Hematopoietic multipotent progenitor cell treated with erythropoietin and hydrocortisone succinate and interleukin-3 and kit ligand, for 8 days (in vitro differentiated cells): ENCODE data around the gene SPACA1.
"Not testable (repeated sequence)": the region's sequence is repeated elsewhere in the genome, so short reads cannot be mapped to it uniquely, and the experiment has no call there.

ENCODE experiments used
- DNase-seq: peaks from one replicate; pipeline ENCODE4 v3.0.0-alpha.2; 2015

SPACA1 gene, protein sequence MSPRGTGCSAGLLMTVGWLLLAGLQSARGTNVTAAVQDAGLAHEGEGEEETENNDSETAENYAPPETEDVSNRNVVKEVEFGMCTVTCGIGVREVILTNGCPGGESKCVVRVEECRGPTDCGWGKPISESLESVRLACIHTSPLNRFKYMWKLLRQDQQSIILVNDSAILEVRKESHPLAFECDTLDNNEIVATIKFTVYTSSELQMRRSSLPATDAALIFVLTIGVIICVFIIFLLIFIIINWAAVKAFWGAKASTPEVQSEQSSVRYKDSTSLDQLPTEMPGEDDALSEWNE

GRCh38 chr6:88047510-88048150, at the start of gene SPACA1:
TSS of gene SPACA1 (plus strand) at chr6:88047841. CDS start at chr6:88047906, 65 bp downstream.
- DNase-seq = no peak

GRCh38 chr6:88000713-88001112, 46.9 kb upstream of the SPACA1 start:
- DNase-seq = no peak

DNA sequence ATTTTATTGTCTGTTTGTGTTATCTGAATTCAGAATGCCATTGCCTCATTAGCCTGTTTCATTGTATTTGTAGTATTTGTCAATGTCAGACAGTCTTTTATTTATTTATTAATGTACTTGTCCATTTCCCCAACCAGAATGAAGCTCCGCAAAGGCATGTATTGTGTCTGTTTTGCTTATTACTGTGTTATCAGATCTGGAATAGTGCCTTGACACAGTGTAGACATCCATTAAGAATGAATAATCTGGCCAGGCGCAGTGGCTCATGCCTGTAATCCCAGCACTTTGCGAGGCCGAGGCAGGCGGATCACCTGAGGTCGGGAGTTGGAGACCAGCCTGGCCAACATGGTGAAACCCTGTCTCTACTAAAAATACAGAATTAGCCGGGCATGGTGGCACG, 46.4 kb upstream of the SPACA1 start:
- not testable (repeated sequence) for DNase-seq

GRCh38 chr6:88004707-88005106, 42.9 kb upstream of the SPACA1 start:
- DNase-seq = no peak

GRCh38 chr6:88006557-88006956, 41.1 kb upstream of the SPACA1 start:
- no peak for DNase-seq

DNA sequence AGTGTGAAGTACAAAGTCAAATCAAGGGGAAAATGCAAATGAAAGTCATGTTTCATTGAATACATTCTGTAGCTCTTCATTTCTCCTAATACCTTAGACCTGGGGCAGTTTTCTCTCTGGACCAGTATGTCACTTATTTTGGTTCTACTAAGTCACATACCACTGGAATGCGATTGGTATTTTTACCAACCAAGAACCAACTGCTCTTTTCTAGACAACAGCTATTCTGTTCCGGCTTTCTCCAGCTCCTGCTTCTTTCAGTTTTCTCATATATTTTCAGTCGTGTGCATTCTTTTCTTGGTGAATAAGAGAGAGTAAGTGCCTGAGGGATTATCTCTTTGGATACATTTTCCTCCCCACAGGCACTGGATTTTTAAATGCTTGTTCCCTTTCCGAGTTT, 39.2 kb upstream of the SPACA1 start:
- DNase-seq = no peak

- DNase-seq = no peak
Measured at GRCh38 chr6:88008831-88009231, 38.8 kb upstream of the SPACA1 start.

DNA sequence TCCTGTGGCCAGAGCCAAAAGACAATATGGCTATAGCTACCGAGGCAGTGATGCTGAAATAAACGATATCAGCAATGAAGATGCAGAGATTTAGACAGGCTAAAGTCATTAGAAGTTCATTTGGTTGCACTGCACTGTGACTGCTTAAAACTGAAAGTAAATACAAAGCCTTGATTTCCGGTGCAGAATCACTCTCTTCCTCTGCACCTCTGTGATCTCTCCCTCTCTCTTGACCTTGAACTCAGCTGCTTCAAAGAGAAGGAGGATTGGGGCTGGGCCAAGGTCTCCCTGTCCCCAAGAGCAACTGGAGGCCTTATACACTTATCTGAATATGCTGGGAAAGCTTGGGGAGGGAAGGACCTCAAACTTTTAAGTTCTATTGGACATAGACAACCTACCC, 34.6 kb upstream of the SPACA1 start:
- no peak for DNase-seq

- DNase-seq = no peak
Measured at GRCh38 chr6:88013554-88013953, 34.1 kb upstream of the SPACA1 start.

- no peak for DNase-seq
Measured at GRCh38 chr6:88020439-88020838, 27.2 kb upstream of the SPACA1 start.

DNA sequence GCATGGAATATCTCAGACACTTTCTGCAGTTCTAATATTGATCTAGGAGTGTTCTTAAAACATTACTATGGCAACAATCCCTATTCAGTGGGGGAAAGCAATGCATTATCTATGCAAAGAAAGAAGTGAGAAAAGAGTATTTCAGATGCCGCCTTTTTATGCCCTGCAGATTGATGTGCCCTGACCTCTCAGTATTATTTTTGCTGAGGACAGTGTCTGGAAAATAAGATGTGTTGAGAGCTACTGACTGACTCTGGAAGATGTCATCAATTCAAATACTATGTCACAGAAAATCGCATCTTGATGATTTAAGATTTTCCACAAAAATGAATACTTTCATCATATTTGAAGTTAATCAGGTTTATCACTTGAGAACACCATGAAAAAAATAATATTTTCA, 22.9 kb upstream of the SPACA1 start:
- no peak for DNase-seq

DNA sequence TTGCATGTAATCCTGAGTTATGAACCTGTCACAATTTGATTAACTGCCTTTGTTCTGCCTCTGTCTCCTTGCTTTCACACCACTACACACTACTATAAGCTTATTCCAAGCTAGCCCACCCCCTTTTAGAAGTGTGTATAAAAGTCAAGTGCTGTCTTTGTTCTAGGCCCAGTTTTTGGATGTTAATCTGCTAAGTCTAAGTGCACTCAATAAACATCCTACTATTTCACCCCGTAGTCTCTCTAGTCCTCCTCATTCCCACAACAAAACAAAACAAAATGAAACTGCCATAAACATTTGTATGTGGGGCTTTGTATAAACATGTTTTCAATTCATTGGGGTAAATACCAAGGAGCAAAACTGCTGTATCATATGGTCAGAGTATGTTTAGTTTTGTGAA, 16.1 kb upstream of the SPACA1 start:
- no peak for DNase-seq

DNA sequence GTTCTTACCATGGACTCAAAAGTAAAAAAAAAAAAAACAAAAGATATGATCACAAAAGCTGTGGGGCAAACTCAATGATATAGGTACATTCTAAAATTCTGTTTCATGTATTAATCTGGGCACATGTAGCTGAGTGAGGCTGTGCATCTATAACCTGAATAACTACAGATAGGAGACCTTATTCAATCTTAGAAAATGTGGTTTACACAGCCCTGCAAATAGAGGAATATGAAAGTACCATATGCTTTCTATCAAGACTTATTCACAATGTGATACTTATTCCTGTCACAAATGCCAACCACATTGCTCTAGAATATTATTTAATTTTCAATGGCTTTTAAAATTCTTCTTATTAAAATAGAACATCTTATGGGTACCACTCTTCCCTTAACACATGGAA, 3.1 kb upstream of the SPACA1 start:
- DNase-seq = no peak

DNA sequence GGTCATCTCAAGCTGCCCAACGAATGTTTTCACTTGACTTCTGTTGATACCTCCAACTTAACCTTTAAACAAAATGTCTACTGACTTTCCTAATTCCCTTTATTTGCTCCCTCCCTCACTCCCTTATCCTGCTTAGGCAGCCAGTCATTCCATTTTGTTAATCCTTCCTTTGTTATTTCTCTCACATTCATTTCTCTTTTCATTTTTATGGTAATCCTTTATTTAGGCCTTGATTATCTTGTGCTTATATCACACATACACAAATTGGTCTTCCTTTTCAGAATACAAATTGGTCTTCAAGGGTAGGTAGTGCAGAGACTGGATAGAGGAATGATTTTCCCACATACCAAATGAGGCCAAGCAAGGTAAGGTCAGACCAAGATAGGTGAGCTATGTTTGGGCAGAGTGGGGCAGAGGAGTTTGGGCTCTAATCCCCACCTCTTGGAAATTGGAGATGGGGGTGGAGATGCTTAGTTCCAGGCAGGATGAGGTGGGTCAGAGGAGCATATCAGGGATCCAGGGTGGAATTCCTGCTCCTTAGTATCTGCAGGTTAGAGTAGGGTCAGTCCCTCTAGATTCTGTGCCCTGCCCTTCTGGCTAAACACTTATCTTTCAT, 2.0 kb upstream of the SPACA1 start:
- DNase-seq = no peak

- no peak for DNase-seq
Measured at GRCh38 chr6:88048578-88048977, 937 bp downstream of the SPACA1 start.

DNA sequence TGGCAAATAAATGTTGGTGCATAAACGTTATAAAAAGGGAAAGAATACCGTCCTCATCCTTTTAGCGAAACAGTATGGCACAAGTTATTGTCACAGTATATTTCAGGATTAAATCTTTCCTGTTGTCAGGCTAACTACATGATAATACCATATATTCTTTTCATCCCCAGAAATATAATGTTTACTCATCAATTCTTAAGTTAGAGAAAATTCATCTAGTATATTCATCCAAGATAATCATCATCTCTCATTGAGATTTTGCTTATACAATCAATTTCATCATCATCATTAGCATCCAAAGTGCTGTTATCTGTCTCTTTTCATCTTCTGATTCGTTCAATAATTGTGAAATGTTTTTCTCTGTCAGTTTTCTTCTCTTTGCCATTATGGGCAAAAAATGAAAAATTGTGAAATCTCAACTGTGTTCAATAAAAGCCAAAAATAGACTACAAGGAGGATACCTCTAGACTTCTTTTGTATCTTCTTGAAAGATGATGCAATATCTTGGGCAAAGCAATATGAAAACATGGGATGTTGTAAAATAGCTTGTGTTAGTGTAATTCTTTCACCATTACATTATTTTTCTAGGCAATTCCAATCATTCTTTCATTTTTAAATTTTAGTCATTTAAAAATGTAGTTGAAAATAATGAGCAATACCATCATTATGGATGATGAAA, 2.6 kb downstream of the SPACA1 start:
- no peak for DNase-seq

GRCh38 chr6:88059191-88059590, 11.6 kb downstream of the SPACA1 start:
- DNase-seq = no peak

DNA sequence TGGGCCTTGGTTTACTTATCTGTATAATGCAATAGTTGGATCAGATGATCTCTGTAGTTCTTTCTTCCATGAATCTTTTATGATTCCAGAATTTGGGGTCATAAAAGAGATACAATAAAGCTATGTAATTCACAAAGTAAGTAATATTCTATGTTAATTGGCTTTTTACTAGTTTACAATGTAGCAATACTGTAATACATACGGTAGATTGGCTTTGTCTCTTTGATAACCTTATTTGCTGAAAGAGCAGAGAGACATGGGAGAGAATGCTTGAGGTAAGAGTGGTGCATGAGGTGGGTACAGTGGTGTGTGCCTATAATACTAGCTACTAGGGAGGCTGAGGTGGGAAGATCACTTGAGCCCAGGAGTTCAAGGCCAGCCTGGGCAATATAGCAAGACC, 14.7 kb downstream of the SPACA1 start:
- no peak for DNase-seq

DNA sequence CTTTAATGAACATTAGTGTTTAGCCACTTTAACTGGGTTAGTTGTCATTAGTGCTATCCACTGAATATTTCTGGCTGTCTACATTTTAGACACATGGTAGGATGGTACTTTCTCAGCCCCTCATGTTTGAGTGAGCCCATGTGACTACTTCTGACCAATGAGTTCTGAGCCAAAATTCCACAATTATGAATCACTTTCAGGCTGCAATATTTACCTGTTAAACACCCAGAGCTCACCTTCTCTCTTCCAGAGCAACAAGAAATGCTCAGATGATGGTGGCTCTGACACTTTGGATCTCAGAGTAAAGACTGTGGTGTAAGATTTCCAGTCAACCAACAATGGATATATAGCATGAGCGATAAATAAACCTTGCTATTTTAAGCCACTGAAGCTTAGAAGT, 24.8 kb downstream of the SPACA1 start:
- no peak for DNase-seq

GRCh38 chr6:88074791-88075190, 27.1 kb downstream of the SPACA1 start:
- DNase-seq = no peak

- DNase-seq = no peak
Measured at GRCh38 chr6:88077305-88077704, 29.7 kb downstream of the SPACA1 start.

GRCh38 chr6:88086792-88087191, 39.2 kb downstream of the SPACA1 start:
- DNase-seq = no peak

DNA sequence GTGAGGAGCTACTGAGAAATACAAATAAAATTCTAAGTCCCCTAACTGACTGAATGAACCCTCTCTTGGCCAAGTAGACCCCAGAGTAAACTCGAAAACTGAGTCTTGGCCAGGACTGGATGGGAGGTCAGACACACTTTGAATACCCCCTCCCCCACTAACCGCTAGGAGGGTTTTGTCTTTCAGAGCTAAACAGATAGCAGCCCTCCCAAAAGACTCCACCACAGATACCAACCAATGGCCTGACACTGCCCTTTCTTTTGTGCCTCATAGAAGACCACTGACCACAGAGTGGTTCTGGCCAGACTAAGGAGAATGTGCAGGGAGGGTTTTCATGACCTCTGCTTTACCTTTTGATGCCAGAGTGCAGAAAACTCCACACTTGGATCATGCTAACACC, 42.1 kb downstream of the SPACA1 start:
- DNase-seq = no peak
